Osteoblast (primary cell): ENCODE results near the gene VPS52. TPM values are rescaled to one million over a fixed set of nuclear protein-coding genes. Genes with fewer than 3 reads are reported as not detected.

ENCODE experiments used
- DNase-seq: peaks from one replicate; pipeline ENCODE4 v3.0.0; 2011; ENCODE audit warnings: low spot score, mixed read lengths; ENCODE audit not compliant: insufficient read length; ENCODE audit errors: missing footprints
- H2AFZ ChIP-seq: 2 replicates; pipeline ENCODE4 v1.6.0; 2011; ENCODE audit warnings: mild to moderate bottlenecking, low read length
- H3K27ac ChIP-seq: 2 replicates; pipeline ENCODE4 v1.5.1; 2011; ENCODE audit warnings: mild to moderate bottlenecking, low read depth, low read length, moderate library complexity
- H3K27me3 ChIP-seq: 2 replicates; pipeline ENCODE4 v1.6.0; 2012; ENCODE audit warnings: mild to moderate bottlenecking, control low read depth, inconsistent platforms, low read length, moderate library complexity; ENCODE audit not compliant: insufficient read depth
- H3K36me3 ChIP-seq: 2 replicates; pipeline ENCODE4 v1.5.1; 2011; ENCODE audit warnings: mild to moderate bottlenecking, low read length, control low read depth, moderate library complexity; ENCODE audit not compliant: insufficient read depth
- H3K4me1 ChIP-seq: 2 replicates; pipeline ENCODE4 v1.5.1; 2011; ENCODE audit warnings: mild to moderate bottlenecking, low read length, control low read depth, moderate library complexity; ENCODE audit not compliant: insufficient read depth
- H3K4me2 ChIP-seq: 2 replicates; pipeline ENCODE4 v1.6.0; 2011; ENCODE audit warnings: mild to moderate bottlenecking, low read length; ENCODE audit not compliant: insufficient read depth
- H3K4me3 ChIP-seq: fragments of 200-600 bp; sonication (generic); 3 replicates; pipeline ENCODE4 v1.5.1; 2012; ENCODE audit warnings: mild to moderate bottlenecking, low read length, inconsistent platforms; ENCODE audit not compliant: insufficient read depth
- H3K79me2 ChIP-seq: 2 replicates; pipeline ENCODE4 v1.6.0; 2012; ENCODE audit warnings: mild to moderate bottlenecking, low read length, control low read depth, inconsistent platforms; ENCODE audit not compliant: insufficient read depth
- H3K9me3 ChIP-seq: 2 replicates; pipeline ENCODE4 v1.5.1; 2011; ENCODE audit warnings: low read depth, low read length, control low read depth
- H4K20me1 ChIP-seq: 2 replicates; pipeline ENCODE4 v1.6.0; 2012; ENCODE audit warnings: mild to moderate bottlenecking, low read length, control low read depth; ENCODE audit not compliant: insufficient read depth
- CTCF ChIP-seq: IDR thresholded peaks from 2 replicates; pipeline ENCODE4 v1.5.1; 2011; ENCODE audit warnings: mild to moderate bottlenecking, low read depth, low read length, moderate library complexity; ENCODE audit errors: extremely low read depth
- total RNA-seq: library from RNA; depleted of rRNA; stranded (reverse); fragments of >200 nt; gene quantifications from 2 replicates; pipeline ENCODE4 v1.2.3, GENCODE V29; 2012

The VPS52 gene
- total RNA-seq, 1 donor = 42.7 TPM

- H4K20me1 ChIP-seq = no peaks in the 10 kb centered on the region
- no peak overlapping the region for H2AFZ ChIP-seq
- H3K4me3 ChIP-seq = no peak overlapping the region
- peaks cover 4% of the 10 kb centered on the region for H3K27me3 ChIP-seq
- H3K36me3 ChIP-seq = no peaks in the 10 kb centered on the region
- no peak overlapping the region for H3K27ac ChIP-seq
- peak; percentile 62 for DNase-seq
- H3K9me3 ChIP-seq = no peaks in the 10 kb centered on the region
- H3K4me1 ChIP-seq = peaks cover 7% of the 10 kb centered on the region
- H3K4me2 ChIP-seq = no peak overlapping the region
- no peak for TF ChIP-seq CTCF
- H3K79me2 ChIP-seq = no peaks in the 10 kb centered on the region
Measured at GRCh38 chr6:33217681-33218080, 54.0 kb downstream of the VPS52 start.

GRCh38 chr6:33217246-33217645, 54.4 kb downstream of the VPS52 start:
- H3K36me3 ChIP-seq = no peaks in the 10 kb centered on the region
- no peaks in the 10 kb centered on the region for H3K9me3 ChIP-seq
- no peak for TF ChIP-seq CTCF
- peak; percentile 25 for DNase-seq
- no peaks in the 10 kb centered on the region for H3K79me2 ChIP-seq
- H2AFZ ChIP-seq = no peak overlapping the region
- no peak overlapping the region for H3K4me3 ChIP-seq
- peaks cover 4% of the 10 kb centered on the region for H3K27me3 ChIP-seq
- no peak overlapping the region for H3K27ac ChIP-seq
- no peaks in the 10 kb centered on the region for H4K20me1 ChIP-seq
- H3K4me2 ChIP-seq = no peak overlapping the region
- peaks cover 7% of the 10 kb centered on the region for H3K4me1 ChIP-seq

- Histone ChIP-seq H3K9me3 (no peaks in the 10 kb centered on the region), H4K20me1 (no peaks in the 10 kb centered on the region), H3K4me1 (peaks cover 7% of the 10 kb centered on the region), H2AFZ (no peak overlapping the region), H3K4me3 (no peak overlapping the region), H3K27ac (no peak overlapping the region), H3K27me3 (peaks cover under 1% of the 10 kb centered on the region), H3K36me3 (no peaks in the 10 kb centered on the region), H3K79me2 (no peaks in the 10 kb centered on the region), H3K4me2 (no peak overlapping the region)
- DNase-seq = no peak
- TF ChIP-seq CTCF = no peak
Measured at GRCh38 chr6:33216117-33216649, 55.5 kb downstream of the VPS52 start.

GRCh38 chr6:33215271-33216116, 56.2 kb downstream of the VPS52 start:
- Histone ChIP-seq H4K20me1 (no peaks in the 10 kb centered on the region), H3K36me3 (peaks cover 5% of the 10 kb centered on the region)

More at GRCh38 chr6:33215271-33216116, 56.2 kb downstream of the VPS52 start:
- Histone ChIP-seq H3K27ac (no peak overlapping the region), H3K79me2 (no peaks in the 10 kb centered on the region), H2AFZ (no peak overlapping the region), H3K4me3 (no peak overlapping the region), H3K4me2 (no peak overlapping the region), H3K27me3 (no peaks in the 10 kb centered on the region), H3K9me3 (no peaks in the 10 kb centered on the region), H3K4me1 (peaks cover 7% of the 10 kb centered on the region)
- no peak for TF ChIP-seq CTCF
- no peak for DNase-seq
